Measurements from ENCODE around the gene GRAMD1B.

Gene GRAMD1B

DNA sequence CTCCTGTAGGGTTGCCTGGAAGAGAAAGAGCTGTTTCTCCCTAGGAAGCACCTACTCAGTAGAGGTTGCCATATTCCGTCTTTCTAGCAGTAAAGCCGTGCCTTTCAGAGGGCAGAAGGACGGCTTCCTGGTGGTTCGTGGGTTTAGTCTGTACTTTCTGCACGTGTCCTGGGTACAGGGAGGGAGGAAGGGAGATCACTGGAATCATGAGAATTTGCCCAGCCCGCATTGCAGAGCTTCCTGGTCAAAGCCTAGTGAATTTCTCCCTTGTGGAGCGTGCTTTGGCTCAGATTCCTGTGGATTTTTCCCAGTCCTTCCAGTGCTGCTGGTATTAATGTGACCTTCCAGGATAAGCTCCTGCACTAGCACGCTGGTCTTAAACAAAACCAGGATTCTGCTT, 44.9 kb downstream of the GRAMD1B start:
- no peak for DNase-seq

DNA sequence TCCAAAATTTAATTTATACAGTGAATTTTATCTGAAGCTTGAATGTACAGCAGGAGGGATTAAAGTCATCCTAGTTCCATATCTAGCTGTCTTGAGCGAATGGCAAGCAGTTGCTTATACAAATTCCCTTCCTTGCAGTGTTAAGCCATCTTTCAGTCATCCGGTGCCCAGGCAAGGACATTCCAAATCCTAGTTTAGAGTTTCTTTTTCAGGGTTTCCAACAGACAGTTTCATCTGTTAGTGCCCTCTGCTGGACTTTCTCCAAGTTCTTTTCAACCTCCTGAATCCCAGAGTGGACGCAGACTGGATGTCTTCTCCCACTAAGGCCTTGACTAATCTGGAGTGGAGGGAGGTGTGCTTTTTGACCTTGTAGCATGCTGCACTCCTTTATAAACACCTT, 45.4 kb downstream of the GRAMD1B start:
- no peak for DNase-seq

GRCh38 chr11:123477205-123477907, 47.3 kb downstream of the GRAMD1B start:
- no peak for DNase-seq

GRCh38 chr11:123478352-123478987, 48.4 kb downstream of the GRAMD1B start:
- peak in 39 of 58 donors; percentile 4 to 81 (median 30) for DNase-seq

- no peak for DNase-seq
Observed at GRCh38 chr11:123479048-123479837, 49.2 kb downstream of the GRAMD1B start.

DNA sequence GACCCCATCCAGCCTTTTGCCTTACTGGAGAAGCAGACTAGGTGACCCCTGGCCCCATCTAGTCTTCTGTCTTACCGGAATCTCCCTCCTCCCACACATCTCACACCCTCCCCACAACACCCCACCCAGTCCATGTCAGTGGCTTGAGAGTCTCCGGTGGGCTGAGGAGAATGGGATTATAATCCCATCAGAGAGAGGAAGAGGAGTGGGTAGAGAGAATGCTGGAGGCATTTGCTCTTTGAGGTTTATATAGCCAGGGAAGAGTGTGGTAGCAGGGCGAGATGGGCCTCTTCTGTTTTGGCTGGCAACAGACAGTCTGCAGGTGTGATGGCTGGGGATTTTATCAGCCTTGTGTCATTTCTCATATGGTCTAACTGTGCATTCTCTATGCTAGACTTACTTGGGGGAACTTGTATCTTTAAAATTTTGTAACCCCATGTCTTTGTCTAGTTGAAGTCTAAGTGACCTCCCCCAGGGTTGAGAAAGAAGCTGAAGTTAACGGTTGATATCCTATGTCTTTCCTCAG, 50.3 kb downstream of the GRAMD1B start:
- no peak for DNase-seq

GRCh38 chr11:123480882-123481281, 50.8 kb downstream of the GRAMD1B start:
- no peak for DNase-seq

DNA sequence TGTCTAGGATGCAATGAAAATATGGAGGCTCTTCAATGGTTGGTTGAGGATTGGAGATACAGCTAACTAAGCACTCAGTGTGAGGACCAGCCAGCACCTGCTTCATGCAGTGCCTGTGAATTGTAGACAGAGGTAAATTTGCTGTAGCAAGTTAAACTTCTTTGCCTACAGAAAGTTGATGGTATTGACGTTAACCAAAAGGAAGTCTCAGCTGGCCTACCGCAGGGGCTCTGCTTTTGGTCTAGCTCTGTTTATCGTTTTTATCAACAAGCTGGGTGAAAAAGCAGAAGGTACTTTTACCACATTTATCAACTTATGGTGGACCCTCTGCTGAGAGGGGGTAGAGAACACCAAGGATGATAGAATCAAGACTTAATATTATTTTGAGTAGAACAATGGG, 51.6 kb downstream of the GRAMD1B start:
- no peak for DNase-seq

DNA sequence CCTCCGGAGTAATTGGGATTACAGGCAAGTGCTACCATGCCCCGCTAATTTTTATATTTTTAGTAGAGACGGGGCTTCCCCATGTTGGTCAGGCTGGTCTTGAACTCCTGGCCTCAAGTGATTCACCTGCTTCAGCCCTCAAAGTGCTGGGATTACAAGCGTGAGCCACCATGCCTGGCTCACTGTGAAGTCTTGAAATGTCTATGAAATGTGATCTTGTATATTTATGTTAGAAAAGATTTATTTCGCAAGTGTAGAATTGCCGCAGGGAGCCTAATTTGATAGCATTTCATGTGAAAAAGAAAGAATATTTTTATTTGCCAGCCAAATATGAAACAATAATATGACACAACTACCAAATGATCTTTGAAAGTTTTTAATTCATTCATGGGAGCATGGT, 52.1 kb downstream of the GRAMD1B start:
- no peak for DNase-seq

- DNase-seq: no peak
Observed at GRCh38 chr11:123483058-123483457, 53.0 kb downstream of the GRAMD1B start.

GRCh38 chr11:123483466-123483865, 53.4 kb downstream of the GRAMD1B start:
- DNase-seq: no peak

- DNase-seq: no peak
Observed at GRCh38 chr11:123484448-123484847, 54.4 kb downstream of the GRAMD1B start.

DNA sequence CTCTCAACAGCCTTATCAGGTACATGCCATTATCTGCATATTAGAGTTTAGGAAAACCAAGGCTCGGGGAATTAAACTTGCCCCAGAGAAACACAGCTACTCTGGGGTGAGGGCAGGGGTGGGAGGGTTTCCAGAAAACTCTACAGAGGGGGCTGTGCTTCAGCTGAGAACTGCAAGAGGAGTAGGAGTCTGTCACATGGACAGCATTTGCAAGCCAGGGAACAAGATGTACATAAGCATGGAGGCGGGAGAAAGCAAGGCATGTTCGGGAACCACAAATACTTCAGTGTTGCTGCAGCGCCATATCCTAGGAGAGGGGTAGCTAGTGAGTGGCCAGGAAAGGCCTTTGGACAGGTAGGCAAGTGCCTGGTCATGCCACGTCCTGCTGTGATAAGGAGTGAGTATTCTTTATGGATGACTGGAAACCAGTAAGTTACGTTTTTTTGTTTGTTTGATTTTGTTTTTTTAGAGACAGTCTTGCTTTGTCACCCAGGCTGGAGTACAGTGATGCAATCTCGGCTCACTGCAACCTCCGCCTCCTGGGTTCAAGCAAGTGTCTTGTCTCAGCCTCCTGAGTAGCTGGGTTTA, 57.2 kb downstream of the GRAMD1B start:
- peak in 17 of 58 donors; percentile 4 to 68 (median 29) for DNase-seq

- DNase-seq: no peak
Observed at GRCh38 chr11:123490527-123490926, 60.5 kb downstream of the GRAMD1B start.

DNA sequence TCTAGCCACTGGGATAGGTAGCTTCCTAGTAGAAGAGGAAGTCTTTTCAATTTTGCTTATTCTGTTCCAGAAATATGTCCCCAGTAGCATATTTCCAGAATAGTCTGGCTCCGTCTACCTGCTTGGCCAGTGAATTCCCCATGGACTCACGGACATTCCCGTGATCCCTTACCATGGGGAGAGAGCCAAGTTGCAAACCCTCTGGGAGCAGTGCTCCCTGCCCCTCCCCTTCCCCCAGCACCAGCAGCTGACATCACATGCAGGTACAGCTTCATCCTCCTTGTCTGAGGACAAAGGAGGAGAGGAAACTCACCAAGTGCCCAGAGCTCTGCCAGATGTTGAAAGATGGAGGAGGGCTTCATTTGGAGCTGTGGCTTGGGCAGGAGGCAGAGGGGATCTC, 61.2 kb downstream of the GRAMD1B start:
- DNase-seq: no peak

GRCh38 chr11:123493349-123494063, 63.4 kb downstream of the GRAMD1B start:
- no peak for DNase-seq

- DNase-seq: peak in 1 of 58 donors; percentile 11
Observed at GRCh38 chr11:123494195-123495050, 64.4 kb downstream of the GRAMD1B start.

DNA sequence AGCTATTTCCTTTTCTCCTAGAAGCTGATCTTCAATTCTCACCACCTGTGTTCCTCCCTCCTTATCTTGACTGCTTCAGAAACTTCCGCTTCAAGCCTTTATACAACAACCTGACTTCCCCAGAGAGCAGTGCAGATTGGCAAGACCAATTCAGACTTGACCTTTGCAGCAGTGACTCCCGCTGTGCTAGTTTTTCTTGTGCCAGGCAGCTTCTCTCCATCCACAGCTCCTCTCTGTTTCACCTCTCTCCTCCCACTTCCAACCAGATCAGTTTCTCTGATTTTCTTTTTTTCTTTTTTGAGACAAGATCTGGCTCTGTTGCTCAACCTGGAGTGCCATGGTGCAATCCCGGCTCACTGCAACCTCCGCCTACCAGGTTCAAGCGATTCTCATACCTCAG, 74.3 kb downstream of the GRAMD1B start:
- DNase-seq: no peak

- peak in 27 of 58 donors; percentile 7 to 73 (median 21) for DNase-seq
Observed at GRCh38 chr11:123505546-123506299, 75.7 kb downstream of the GRAMD1B start.

All from anterior cingulate cortex (tissue), 58 donors.